HepG2 (cell line): ENCODE results near the gene PFDN5. TPM values are rescaled to one million over a fixed set of nuclear protein-coding genes. Genes with fewer than 3 reads are reported as not detected.

Experiments used
- ARID2 ChIP-seq: sonication (generic); formaldehyde crosslinking; IDR thresholded peaks from 2 replicates; pipeline ENCODE4 v1.8.1; 2022; ENCODE audit warnings: mild to moderate bottlenecking, missing genetic modification reagents, borderline replicate concordance
- ASH2L ChIP-seq: fragments of 300-600, 200-600 bp; sonication (generic); IDR thresholded peaks from 2 replicates; pipeline ENCODE4 v1.7.0; 2017; ENCODE audit warnings: low read depth, mild to moderate bottlenecking, moderate library complexity, mixed read lengths, low read length; ENCODE audit not compliant: insufficient read length
- CHD4 ChIP-seq: fragments of 200-600 bp; sonication (generic); IDR thresholded peaks from 2 replicates; pipeline ENCODE4 v1.7.0; 2017; ENCODE audit warnings: mild to moderate bottlenecking, low read length, borderline replicate concordance
- FUBP1 ChIP-seq: sonication (generic); formaldehyde crosslinking; IDR thresholded peaks from 2 replicates; pipeline ENCODE4 v1.5.1; 2020; ENCODE audit warnings: missing genetic modification reagents, mild to moderate bottlenecking, borderline replicate concordance
- HDAC2 ChIP-seq: sonication (generic); formaldehyde crosslinking; IDR thresholded peaks from 2 replicates; pipeline ENCODE4 v1.4.0; 2020; ENCODE audit warnings: missing genetic modification reagents
- KDM5A ChIP-seq: fragments of 200-600 bp; sonication (generic); IDR thresholded peaks from 2 replicates; pipeline ENCODE4 v1.7.0; 2018; ENCODE audit warnings: antibody characterized with exemption, mild to moderate bottlenecking, low read length, borderline replicate concordance
- KMT2A ChIP-seq: sonication (generic); formaldehyde crosslinking; IDR thresholded peaks from 2 replicates; pipeline ENCODE4 v1.4.0; 2020; ENCODE audit warnings: missing genetic modification reagents
- MBNL3 ChIP-seq: fragments of 250-450 bp; sonication (Bioruptor Pico); conservative IDR thresholded peaks from 2 replicates; pipeline ENCODE4 v1.8.0; 2022; ENCODE audit warnings: mild to moderate bottlenecking, inconsistent platforms
- RXRA ChIP-seq: sonication (generic); formaldehyde crosslinking; IDR thresholded peaks from 2 replicates; pipeline ENCODE4 v1.5.1; 2020; ENCODE audit warnings: missing genetic modification reagents
- SAFB2 ChIP-seq: sonication (generic); formaldehyde crosslinking; IDR thresholded peaks from 2 replicates; pipeline ENCODE4 v1.5.1; 2020; ENCODE audit warnings: missing genetic modification reagents, low read depth, mild to moderate bottlenecking, borderline replicate concordance
- SCMH1 ChIP-seq: sonication (generic); formaldehyde crosslinking; IDR thresholded peaks from 2 replicates; pipeline ENCODE4 v1.9.0; 2021; ENCODE audit warnings: missing genetic modification reagents, mild to moderate bottlenecking, borderline replicate concordance
- SNRNP70 ChIP-seq: fragments of 200-400 bp; formaldehyde crosslinking; IDR thresholded peaks from 2 replicates; pipeline ENCODE4 v1.6.1; 2017; ENCODE audit warnings: mild to moderate bottlenecking, low read depth, low read length, moderate library complexity
- SOX6 ChIP-seq, 2 experiments: fragments of 450-650 bp in 1 of 2; sonication (generic) in 1 of 2; formaldehyde crosslinking in 1 of 2; IDR thresholded peaks; 2 replicates each; pipeline versions ENCODE4 v1.4.0 to v1.6.1; 2017 to 2020; ENCODE audit warnings: antibody characterized with exemption in 1 of 2, mild to moderate bottlenecking in 1 of 2, missing genetic modification reagents in 1 of 2
- SP2 ChIP-seq: sonication (generic); formaldehyde crosslinking; IDR thresholded peaks from 2 replicates; pipeline ENCODE4 v1.5.1; 2020; ENCODE audit warnings: mild to moderate bottlenecking, missing genetic modification reagents
- SRSF9 ChIP-seq: fragments of 200-400 bp; formaldehyde crosslinking; IDR thresholded peaks from 2 replicates; pipeline ENCODE4 v1.6.1; 2018; ENCODE audit warnings: borderline replicate concordance, mild to moderate bottlenecking, low read depth, low read length; ENCODE audit not compliant: insufficient read depth, poor library complexity, severe bottlenecking
- U2AF2 ChIP-seq: fragments of 200-400 bp; formaldehyde crosslinking; IDR thresholded peaks from 2 replicates; pipeline ENCODE4 v1.6.1; 2017; ENCODE audit warnings: low read depth, mild to moderate bottlenecking, low read length
- ZFY ChIP-seq: sonication (generic); formaldehyde crosslinking; IDR thresholded peaks from 2 replicates; pipeline ENCODE4 v1.4.0; 2020; ENCODE audit warnings: missing genetic modification reagents
- ZNF10 ChIP-seq: sonication (generic); formaldehyde crosslinking; IDR thresholded peaks from 2 replicates; pipeline ENCODE4 v1.4.0; 2020; ENCODE audit warnings: mild to moderate bottlenecking, low read depth, missing genetic modification reagents, borderline replicate concordance
- ZNF12 ChIP-seq: sonication (generic); formaldehyde crosslinking; IDR thresholded peaks from 2 replicates; pipeline ENCODE4 v1.5.0; 2020; ENCODE audit warnings: missing genetic modification reagents
- ZNF326 ChIP-seq: sonication (generic); formaldehyde crosslinking; IDR thresholded peaks from 2 replicates; pipeline ENCODE4 v1.4.0; 2020; ENCODE audit warnings: missing genetic modification reagents, borderline replicate concordance
- ZNF382 ChIP-seq: sonication (generic); formaldehyde crosslinking; IDR thresholded peaks from 2 replicates; pipeline ENCODE4 v1.5.0; 2020; ENCODE audit warnings: missing genetic modification reagents, mild to moderate bottlenecking, borderline replicate concordance
- ZNF776 ChIP-seq: sonication (generic); formaldehyde crosslinking; IDR thresholded peaks from 2 replicates; pipeline ENCODE4 v1.4.0; 2020; ENCODE audit warnings: mild to moderate bottlenecking, missing genetic modification reagents
- polyA plus RNA-seq, 8 experiments: library from polyadenylated mRNA; depleted of rRNA in 3 of 8; stranded (reverse) in 7 of 8; unstranded in 1 of 8; fragments of >200 nt; fragmentation: Illumina TruSeq in 4 of 8; extraction: Trizol in 4 of 8; gene quantifications; 2 replicates each; pipeline versions ENCODE4 v1.2.1 to v1.2.3, GENCODE V29; 2011 to 2016; ENCODE audit warnings: low read depth in 4 of 8, missing spikeins in 1 of 8, mixed read lengths in 1 of 8; ENCODE audit not compliant: insufficient read depth in 1 of 8
- total RNA-seq, 5 experiments: library from RNA; depleted of rRNA; stranded (reverse); fragments of >200 nt; fragmentation: Illumina TruSeq; extraction: Trizol; gene quantifications; 2 replicates each; pipeline ENCODE4 v1.2.3, GENCODE V29; 2016; ENCODE audit warnings: low read depth in 1 of 5
- TF ChIP-seq, protein P1 (sequence below): sonication (generic); formaldehyde crosslinking; IDR thresholded peaks from 2 replicates; pipeline ENCODE4 v1.4.0; 2020; ENCODE audit warnings: mild to moderate bottlenecking, missing genetic modification reagents, borderline replicate concordance

Gene PFDN5
- total and polyA plus RNA-seq, 2 of the 13 experiments (the other 11 are each of a cell fraction or from before 2014, with no cell fraction given) = 449 to 462 TPM

- no peak for TF ChIP-seq U2AF2
- no peak for TF ChIP-seq SP2 (CRISPR knock-in tag)
- TF ChIP-seq MBNL3 = no peak
- peak; percentile 58; the same call in 1 of the 2 replicates for TF ChIP-seq HDAC2 (CRISPR knock-in tag)
- TF ChIP-seq ZNF10 = no peak
- TF ChIP-seq KDM5A = peak; percentile 25; the same call in 1 of the 2 replicates
- TF ChIP-seq, protein P1, sequence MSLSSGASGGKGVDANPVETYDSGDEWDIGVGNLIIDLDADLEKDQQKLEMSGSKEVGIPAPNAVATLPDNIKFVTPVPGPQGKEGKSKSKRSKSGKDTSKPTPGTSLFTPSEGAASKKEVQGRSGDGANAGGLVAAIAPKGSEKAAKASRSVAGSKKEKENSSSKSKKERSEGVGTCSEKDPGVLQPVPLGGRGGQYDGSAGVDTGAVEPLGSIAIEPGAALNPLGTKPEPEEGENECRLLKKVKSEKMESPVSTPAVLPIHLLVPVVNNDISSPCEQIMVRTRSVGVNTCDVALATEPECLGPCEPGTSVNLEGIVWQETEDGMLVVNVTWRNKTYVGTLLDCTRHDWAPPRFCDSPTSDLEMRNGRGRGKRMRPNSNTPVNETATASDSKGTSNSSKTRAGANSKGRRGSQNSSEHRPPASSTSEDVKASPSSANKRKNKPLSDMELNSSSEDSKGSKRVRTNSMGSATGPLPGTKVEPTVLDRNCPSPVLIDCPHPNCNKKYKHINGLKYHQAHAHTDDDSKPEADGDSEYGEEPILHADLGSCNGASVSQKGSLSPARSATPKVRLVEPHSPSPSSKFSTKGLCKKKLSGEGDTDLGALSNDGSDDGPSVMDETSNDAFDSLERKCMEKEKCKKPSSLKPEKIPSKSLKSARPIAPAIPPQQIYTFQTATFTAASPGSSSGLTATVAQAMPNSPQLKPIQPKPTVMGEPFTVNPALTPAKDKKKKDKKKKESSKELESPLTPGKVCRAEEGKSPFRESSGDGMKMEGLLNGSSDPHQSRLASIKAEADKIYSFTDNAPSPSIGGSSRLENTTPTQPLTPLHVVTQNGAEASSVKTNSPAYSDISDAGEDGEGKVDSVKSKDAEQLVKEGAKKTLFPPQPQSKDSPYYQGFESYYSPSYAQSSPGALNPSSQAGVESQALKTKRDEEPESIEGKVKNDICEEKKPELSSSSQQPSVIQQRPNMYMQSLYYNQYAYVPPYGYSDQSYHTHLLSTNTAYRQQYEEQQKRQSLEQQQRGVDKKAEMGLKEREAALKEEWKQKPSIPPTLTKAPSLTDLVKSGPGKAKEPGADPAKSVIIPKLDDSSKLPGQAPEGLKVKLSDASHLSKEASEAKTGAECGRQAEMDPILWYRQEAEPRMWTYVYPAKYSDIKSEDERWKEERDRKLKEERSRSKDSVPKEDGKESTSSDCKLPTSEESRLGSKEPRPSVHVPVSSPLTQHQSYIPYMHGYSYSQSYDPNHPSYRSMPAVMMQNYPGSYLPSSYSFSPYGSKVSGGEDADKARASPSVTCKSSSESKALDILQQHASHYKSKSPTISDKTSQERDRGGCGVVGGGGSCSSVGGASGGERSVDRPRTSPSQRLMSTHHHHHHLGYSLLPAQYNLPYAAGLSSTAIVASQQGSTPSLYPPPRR (CRISPR knock-in tag) = peak; percentile 39; the same call in 1 of the 2 replicates
- no peak for TF ChIP-seq SRSF9
- no peak for TF ChIP-seq FUBP1 (CRISPR knock-in tag)
- TF ChIP-seq SCMH1 = no peak
- no peak for TF ChIP-seq ZNF326 (CRISPR knock-in tag)
- TF ChIP-seq SNRNP70 = no peak
- peak; percentile 53 for TF ChIP-seq RXRA
- no peak for TF ChIP-seq CHD4
- peak; percentile 55; the same call in 1 of the 2 replicates for TF ChIP-seq ZNF12 (CRISPR knock-in tag)
- TF ChIP-seq SAFB2 = no peak
- no peak for TF ChIP-seq ASH2L
- peak; percentile 92 for TF ChIP-seq ZFY (CRISPR knock-in tag)
- no peak for TF ChIP-seq ZNF776
- TF ChIP-seq KMT2A (CRISPR knock-in tag) = peak; percentile 59; the same call in 1 of the 2 replicates
- no peak for TF ChIP-seq SOX6 (IDR thresholded peaks at IDR 0.05)
- TF ChIP-seq SOX6 (CRISPR knock-in tag; IDR thresholded peaks at IDR 0.05) = peak; percentile 74
- TF ChIP-seq ZNF382 = no peak
- TF ChIP-seq ARID2 (CRISPR knock-in tag) = peak; percentile 20; the same call in 1 of the 2 replicates
These were observed 29.6 kb downstream of the PFDN5 start (continued) for GRCh38 chr12:53324779-53325510.
